HG02571 (cell line): ENCODE data around the gene SULF2.

Experiments used
- ATAC-seq: cut with Tn5 transposase; IDR thresholded peaks from one replicate; pipeline ENCODE4 v1.9.1; 2021; ENCODE audit warnings: mild to moderate bottlenecking, moderate library complexity; ENCODE audit not compliant: unreplicated experiment

Gene SULF2

GRCh38 chr20:47719211-47719610 is 66.1 kb downstream of the SULF2 start:
- no peak for ATAC-seq

GRCh38 chr20:47718398-47718797 is 66.9 kb downstream of the SULF2 start:
- ATAC-seq: no peak

- ATAC-seq: no peak
These were observed 67.9 kb downstream of the SULF2 start for GRCh38 chr20:47717421-47717820.

- no peak for ATAC-seq
These were observed 71.3 kb downstream of the SULF2 start for GRCh38 chr20:47713878-47714450.

GRCh38 chr20:47713163-47713562 is 72.1 kb downstream of the SULF2 start:
- ATAC-seq: no peak

- ATAC-seq: no peak
These were observed 74.1 kb downstream of the SULF2 start for GRCh38 chr20:47711046-47711752.

- ATAC-seq: no peak
These were observed 74.6 kb downstream of the SULF2 start for GRCh38 chr20:47710665-47711045.

- ATAC-seq: no peak
These were observed 76.1 kb downstream of the SULF2 start for GRCh38 chr20:47708953-47709833.

GRCh38 chr20:47708140-47708807 is 77.0 kb downstream of the SULF2 start:
- ATAC-seq: no peak

- ATAC-seq: no peak
These were observed 78.9 kb downstream of the SULF2 start for GRCh38 chr20:47706345-47706744.

- ATAC-seq: no peak
These were observed 79.8 kb downstream of the SULF2 start for GRCh38 chr20:47705497-47705856.

- ATAC-seq: no peak
These were observed 80.4 kb downstream of the SULF2 start for GRCh38 chr20:47704746-47705496.

- no peak for ATAC-seq
These were observed 81.5 kb downstream of the SULF2 start for GRCh38 chr20:47703748-47704147.

- ATAC-seq: no peak
These were observed 83.7 kb downstream of the SULF2 start for GRCh38 chr20:47701612-47702011.

- no peak for ATAC-seq
These were observed 85.0 kb downstream of the SULF2 start for GRCh38 chr20:47700327-47700726.

GRCh38 chr20:47699818-47700217 is 85.5 kb downstream of the SULF2 start:
- ATAC-seq: no peak

- ATAC-seq: no peak
These were observed 87.1 kb downstream of the SULF2 start for GRCh38 chr20:47698142-47698541.

GRCh38 chr20:47696856-47697255 is 88.4 kb downstream of the SULF2 start:
- no peak for ATAC-seq

GRCh38 chr20:47694021-47694818 is 91.1 kb downstream of the SULF2 start:
- no peak for ATAC-seq

- ATAC-seq: no peak
These were observed 93.7 kb downstream of the SULF2 start for GRCh38 chr20:47691625-47692024.
